Psoas muscle (tissue), 8 donors: ENCODE data around the gene RAD51B. TPM values are rescaled to one million over a fixed set of nuclear protein-coding genes. Genes with fewer than 3 reads are reported as not detected.

Experiments
- ATAC-seq, 4 donors: fragments of 200-7000 bp; cut with Tn5 transposase; one replicate each; pipeline ENCODE4 v1.9.1; 2020; ENCODE audit warnings: moderate library complexity in 3 of 4, mild to moderate bottlenecking in 2 of 4
- DNase-seq, 2 donors: peaks; one replicate each; pipeline ENCODE4 v3.0.0-alpha.2; 2020
- H3K27ac ChIP-seq: fragments of 200-600 bp; one replicate; pipeline ENCODE4 v1.8.0; 2022
- H3K27me3 ChIP-seq, 3 donors: fragments of 200-600 bp in 1 of 3; one replicate each; pipeline versions ENCODE4 v1.6.1 to v1.8.0; 2013 to 2022; ENCODE audit warnings: low read length in 2 of 3, mild to moderate bottlenecking in 2 of 3, moderate library complexity in 1 of 3; ENCODE audit not compliant: insufficient read depth in 3 of 3
- H3K36me3 ChIP-seq, 2 donors: fragments of 200-600 bp in 1 of 2; one replicate each; pipeline versions ENCODE4 v1.6.1 to v1.8.0; 2013 to 2022; ENCODE audit warnings: low read depth in 1 of 2, mild to moderate bottlenecking in 1 of 2, moderate library complexity in 1 of 2; ENCODE audit not compliant: insufficient read depth in 1 of 2
- H3K4me1 ChIP-seq: fragments of 200-600 bp; one replicate; pipeline ENCODE4 v1.8.0; 2022
- H3K4me3 ChIP-seq: fragments of 200-600 bp; one replicate; pipeline ENCODE4 v1.8.0; 2022; ENCODE audit warnings: mild to moderate bottlenecking
- H3K9me3 ChIP-seq: fragments of 200-600 bp; one replicate; pipeline ENCODE4 v1.8.0; 2022
- CTCF ChIP-seq: fragments of 200-600 bp; IDR thresholded peaks from one replicate; pipeline ENCODE4 v1.8.0; 2022; ENCODE audit warnings: antibody characterized with exemption
- WGBS, 3 donors: extraction: QIAGEN DNeasy Blood & Tissue Kit; methylation state at CpG; one replicate each; pipeline versions ENCODE4 v1.1.6 to v1.1.7; 2013; 5-methylcytosine and 5-hydroxymethylcytosine counted together
- intact Hi-C, 2 donors: fragments of 100-400 bp; cut with DNase I; formaldehyde crosslinking; loops; one replicate each; pipeline versions ENCODE4 v1.11.0 to v1.14.2; 2022
- polyA plus RNA-seq, 3 donors: library from polyadenylated mRNA; stranded (reverse); fragments of 200-250 nt; gene quantifications; one replicate each; pipeline ENCODE4 v1.2.3, GENCODE V29; 2013
- total RNA-seq, 4 donors: library from RNA; stranded (reverse); fragmentation: NEBNext Ultra II Directional in 2 of 4; extraction: Animal tissue kit (Norgen Biotek cat#: 25700) in 2 of 4; gene quantifications; one replicate each; pipeline versions ENCODE4 v1.2.1 to v1.2.4, GENCODE V29; 2021 to 2023
- donor health status: healthy with polysubstance abuse.
- donor health status: DM: no; HTN: no; CAD: no; lungs with moderate emphysema.
- donor health status: Bipolar disorder and iron deficiency.
- donor health status: healthy.
- donor health status: DM: yes; HTN: yes; CAD: no.
- donor health status: DM: no; HTN: no; CAD: no.
- donor health status: DM: no; HTN: no; CAD: no.
- donor health status: DM: yes; HTN: yes; CAD: no.

RAD51B gene
- total and polyA plus RNA-seq, 7 donors = 0.60 to 7.2 (median 2.2) TPM

DNA sequence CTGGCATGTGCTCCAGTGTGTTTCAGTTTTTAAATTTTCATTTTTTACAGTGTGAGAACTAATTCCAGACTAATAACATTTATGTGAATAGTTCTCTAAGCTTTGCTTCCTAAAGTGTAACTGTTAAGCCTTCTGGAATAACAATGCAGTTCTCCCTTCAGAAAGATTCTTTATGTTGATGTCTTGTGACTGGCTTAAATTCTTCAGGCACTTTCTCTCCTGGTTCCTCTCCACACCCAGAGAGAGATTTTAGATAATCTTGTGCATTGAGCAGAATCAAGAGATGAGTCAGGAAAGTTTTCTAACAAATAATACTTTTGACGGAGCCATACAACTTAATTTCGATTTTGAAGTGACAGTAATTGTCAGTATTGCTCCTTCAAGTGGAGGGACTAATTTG, 118.5 kb downstream of the RAD51B start:
- TF ChIP-seq CTCF = no peak
- Histone ChIP-seq H3K27ac (no peak overlapping the region), H3K36me3 (no peaks in the 10 kb centered on the region), H3K4me1 (peaks cover 34% of the 10 kb centered on the region), H3K27me3 (no peaks in the 10 kb centered on the region), H3K9me3 (no peaks in the 10 kb centered on the region), H3K4me3 (no peak overlapping the region)
- DNase-seq (no peak), ATAC-seq (no peak)
- intact Hi-C loops = no loop called here
- WGBS, 3 donors = 91 to 94% (median 92%) methylated on average over 2 of the region's 2 CpGs

- H3K27ac ChIP-seq = peak overlapping the region; percentile 66
- no peaks in the 10 kb centered on the region for H3K27me3 ChIP-seq
- no peaks in the 10 kb centered on the region for H3K36me3 ChIP-seq
- no peak for TF ChIP-seq CTCF
- peaks cover 41% of the 10 kb centered on the region for H3K4me1 ChIP-seq
- peak; percentile 15 to 57 (median 48) for ATAC-seq
- DNase-seq = no peak
- WGBS, 3 donors = 25 to 36% (median 27%) methylated on average over 4 of the region's 4 CpGs
- intact Hi-C loops = loop anchor here (5.0 to 10.0 kb wide), 3 partner anchors 307 to 902 kb away; no protein-coding TSS in a partner anchor
- peak overlapping the region; percentile 17 for H3K4me3 ChIP-seq
- no peaks in the 10 kb centered on the region for H3K9me3 ChIP-seq
Measured at GRCh38 chr14:67940486-67941455, 121.2 kb downstream of the RAD51B start.

- Histone ChIP-seq H3K9me3 (no peaks in the 10 kb centered on the region), H3K4me3 (peak overlapping the region; percentile 17), H3K36me3 (no peaks in the 10 kb centered on the region), H3K27ac (peak overlapping the region; percentile 66), H3K4me1 (peaks cover 41% of the 10 kb centered on the region), H3K27me3 (no peaks in the 10 kb centered on the region)
- no peak for TF ChIP-seq CTCF
- 12 to 24% (median 15%) methylated on average over 1 of the region's 1 CpG for WGBS, 3 donors
- ATAC-seq (peak in 3 of 4 donors; percentile 17 to 33 (median 30)), DNase-seq (no peak)
- intact Hi-C loops = loop anchor here (2.0 to 10.0 kb wide), 4 partner anchors 306 to 901 kb away; no protein-coding TSS in a partner anchor
Measured at GRCh38 chr14:67941456-67942018, 122.0 kb downstream of the RAD51B start.

GRCh38 chr14:67942080-67942710, 122.6 kb downstream of the RAD51B start:
- Histone ChIP-seq H3K4me1 (peaks cover 41% of the 10 kb centered on the region), H3K4me3 (no peak overlapping the region), H3K9me3 (no peaks in the 10 kb centered on the region), H3K27ac (peak overlapping the region; percentile 66), H3K36me3 (no peaks in the 10 kb centered on the region), H3K27me3 (no peaks in the 10 kb centered on the region)
- TF ChIP-seq CTCF = no peak
- no peak for DNase-seq
- no peak for ATAC-seq
- WGBS, 3 donors = 78 to 81% (median 80%) methylated on average over 4 of the region's 4 CpGs
- intact Hi-C loops = loop anchor here (2.0 to 10.0 kb wide), 4 partner anchors 305 to 900 kb away; no protein-coding TSS in a partner anchor
